ENCODE measurements around the gene SLC7A14.

Gene SLC7A14

DNA sequence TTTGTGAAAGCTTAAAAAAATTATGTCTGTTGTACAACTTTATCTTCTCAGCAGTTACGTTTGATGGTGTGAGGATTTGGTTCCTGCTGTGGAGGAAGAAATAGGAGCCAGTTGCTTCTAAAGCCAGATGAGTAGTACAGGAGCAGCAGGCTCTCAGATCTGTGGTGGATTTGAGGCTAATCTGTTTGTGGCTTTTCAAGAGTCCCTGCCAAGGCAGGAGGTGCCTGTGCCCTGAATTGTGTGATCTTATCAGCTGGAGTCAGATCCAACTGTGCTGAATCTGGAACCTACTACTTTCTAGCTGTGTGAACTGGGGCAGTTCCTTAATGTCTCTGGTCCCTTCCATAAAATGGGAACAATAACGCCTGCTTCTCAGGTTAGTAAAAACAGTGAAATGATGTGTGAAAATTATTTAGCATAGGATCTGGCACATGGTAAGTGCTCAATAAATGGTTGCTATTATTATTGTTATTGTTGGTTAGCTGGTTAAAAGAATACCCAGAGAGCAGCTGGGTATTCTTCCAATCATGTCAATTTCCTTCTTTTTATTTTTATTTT lies 159.6 kb downstream of the SLC7A14 start:
- no peak for DNase-seq (ENCODE audit: low read depth in 3 of 3)

- DNase-seq (ENCODE audit: low read depth in 3 of 3): no peak
Measured at GRCh38 chr3:170425491-170426239, 160.2 kb downstream of the SLC7A14 start.

DNA sequence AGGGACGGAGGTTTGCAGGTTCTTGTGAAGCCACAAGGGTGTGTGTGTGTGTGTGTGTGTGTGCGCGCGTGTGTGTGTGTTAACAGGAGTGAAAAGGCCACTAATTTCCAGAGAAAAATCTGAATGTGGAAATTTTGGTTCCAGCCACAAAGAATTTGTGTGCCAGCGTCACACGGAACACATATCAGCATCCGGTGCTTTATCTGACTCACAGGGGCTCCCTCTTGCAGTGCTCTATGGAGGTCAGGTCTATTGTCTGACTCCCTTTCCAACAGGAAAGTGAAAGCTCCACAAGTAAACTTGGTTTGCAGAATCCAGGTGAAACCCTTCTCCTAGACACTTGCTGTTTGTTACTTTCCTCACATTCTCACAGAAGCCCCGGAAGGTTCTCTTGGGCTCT lies 161.0 kb downstream of the SLC7A14 start:
- no peak for DNase-seq (ENCODE audit: low read depth in 3 of 3)

DNA sequence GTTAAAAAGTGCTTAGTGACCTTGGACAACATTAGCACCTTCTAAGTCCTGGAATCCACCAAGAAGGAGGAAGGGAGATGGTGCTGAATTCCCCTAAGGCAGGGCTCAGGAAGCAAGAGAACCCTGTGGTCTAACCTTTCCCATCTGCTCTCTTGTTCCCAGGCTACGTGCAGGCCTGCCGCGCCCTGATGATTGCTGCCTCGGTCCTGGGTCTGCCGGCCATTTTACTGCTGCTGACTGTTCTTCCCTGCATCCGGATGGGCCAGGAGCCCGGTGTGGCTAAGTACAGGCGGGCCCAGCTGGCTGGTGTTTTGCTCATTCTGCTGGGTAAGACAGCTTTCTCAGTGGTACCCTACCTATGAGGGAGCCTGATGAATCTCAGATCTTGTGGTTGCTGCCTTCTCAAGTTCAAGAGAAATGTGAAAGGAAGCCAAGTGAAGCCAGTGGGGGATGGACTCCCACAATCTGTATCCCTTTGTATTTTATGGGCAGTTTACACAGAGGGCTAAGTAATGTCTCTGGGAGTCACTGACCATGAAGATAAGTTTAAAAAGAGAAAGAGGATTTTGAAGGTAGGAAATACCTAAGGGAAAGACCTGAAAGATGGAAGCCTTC lies 162.8 kb downstream of the SLC7A14 start:
- no peak for DNase-seq (ENCODE audit: low read depth in 3 of 3)

DNA sequence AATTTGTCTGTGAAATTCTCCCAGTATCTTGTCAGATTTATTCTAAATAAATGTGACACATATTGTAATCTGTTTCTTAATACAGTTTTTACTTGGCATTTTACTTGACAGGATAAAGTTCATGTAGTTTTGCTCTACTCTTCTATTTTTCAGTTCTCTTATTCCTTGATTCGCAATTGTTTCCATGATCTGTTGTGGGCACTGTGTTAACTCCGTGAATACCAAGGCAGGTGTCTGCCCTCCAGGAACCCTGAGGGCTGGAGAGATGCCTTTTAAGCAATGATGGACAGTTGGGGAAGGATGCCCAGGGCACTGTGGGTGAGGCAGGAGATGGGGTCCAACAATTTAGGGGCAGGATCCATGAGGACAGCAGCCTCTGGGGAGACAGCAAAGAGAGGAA lies 164.1 kb downstream of the SLC7A14 start:
- DNase-seq (ENCODE audit: low read depth in 3 of 3): no peak

- DNase-seq (ENCODE audit: low read depth in 3 of 3): no peak
Measured at GRCh38 chr3:170421111-170421641, 164.7 kb downstream of the SLC7A14 start.

DNA sequence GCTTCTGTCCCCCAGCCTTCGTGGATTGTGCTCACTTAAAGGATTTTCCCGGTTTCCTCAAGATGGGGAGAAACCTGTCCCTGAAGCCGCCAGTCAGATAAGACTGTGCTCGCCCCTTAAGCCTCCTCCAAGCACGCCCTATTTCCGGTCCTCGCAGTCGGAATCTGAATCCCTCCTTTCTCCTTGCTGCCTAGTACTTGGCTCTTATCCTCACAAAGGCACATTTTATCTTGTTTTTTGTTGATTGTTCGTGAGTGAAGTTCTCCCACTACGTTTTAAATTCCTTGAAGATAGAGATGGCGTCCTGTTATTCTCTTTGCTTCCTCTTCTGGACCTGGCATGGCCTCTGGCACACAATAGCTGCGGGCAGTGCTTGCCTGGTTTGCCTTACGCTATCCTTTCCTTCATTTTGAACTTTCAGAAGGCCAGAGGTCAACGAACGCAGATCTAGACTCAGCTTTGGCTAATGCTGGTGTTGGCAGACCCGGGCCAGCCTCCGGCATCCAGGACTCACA lies 165.5 kb downstream of the SLC7A14 start:
- no peak for DNase-seq (ENCODE audit: low read depth in 3 of 3)

DNA sequence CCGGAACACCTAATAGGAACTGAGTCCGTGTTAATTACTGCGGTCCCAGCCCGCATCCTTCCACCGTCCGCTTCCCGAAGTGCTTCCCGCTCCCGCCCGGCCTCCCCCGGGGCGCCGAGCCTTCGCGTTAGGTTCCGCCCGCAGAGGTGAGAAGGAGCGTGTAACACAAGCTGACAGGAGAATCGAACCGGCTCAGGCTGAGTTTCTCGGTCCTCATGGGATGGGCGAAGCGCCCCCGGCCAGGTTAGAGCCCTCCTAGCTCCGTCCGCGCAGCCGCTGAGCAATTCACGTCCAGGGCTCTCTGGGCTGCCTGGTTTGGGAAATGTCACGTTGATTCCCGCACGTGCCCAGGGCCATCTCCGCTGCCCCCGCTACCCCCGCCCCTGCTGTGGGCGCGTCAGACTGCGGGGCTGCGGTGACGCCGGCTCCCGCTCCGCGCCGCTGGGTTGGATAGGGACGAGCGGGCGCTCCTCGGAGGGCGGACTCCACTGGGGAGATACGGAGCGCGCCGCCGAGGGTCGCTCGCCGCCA lies 166.3 kb downstream of the SLC7A14 start:
- no peak for DNase-seq (ENCODE audit: low read depth in 3 of 3)

DNA sequence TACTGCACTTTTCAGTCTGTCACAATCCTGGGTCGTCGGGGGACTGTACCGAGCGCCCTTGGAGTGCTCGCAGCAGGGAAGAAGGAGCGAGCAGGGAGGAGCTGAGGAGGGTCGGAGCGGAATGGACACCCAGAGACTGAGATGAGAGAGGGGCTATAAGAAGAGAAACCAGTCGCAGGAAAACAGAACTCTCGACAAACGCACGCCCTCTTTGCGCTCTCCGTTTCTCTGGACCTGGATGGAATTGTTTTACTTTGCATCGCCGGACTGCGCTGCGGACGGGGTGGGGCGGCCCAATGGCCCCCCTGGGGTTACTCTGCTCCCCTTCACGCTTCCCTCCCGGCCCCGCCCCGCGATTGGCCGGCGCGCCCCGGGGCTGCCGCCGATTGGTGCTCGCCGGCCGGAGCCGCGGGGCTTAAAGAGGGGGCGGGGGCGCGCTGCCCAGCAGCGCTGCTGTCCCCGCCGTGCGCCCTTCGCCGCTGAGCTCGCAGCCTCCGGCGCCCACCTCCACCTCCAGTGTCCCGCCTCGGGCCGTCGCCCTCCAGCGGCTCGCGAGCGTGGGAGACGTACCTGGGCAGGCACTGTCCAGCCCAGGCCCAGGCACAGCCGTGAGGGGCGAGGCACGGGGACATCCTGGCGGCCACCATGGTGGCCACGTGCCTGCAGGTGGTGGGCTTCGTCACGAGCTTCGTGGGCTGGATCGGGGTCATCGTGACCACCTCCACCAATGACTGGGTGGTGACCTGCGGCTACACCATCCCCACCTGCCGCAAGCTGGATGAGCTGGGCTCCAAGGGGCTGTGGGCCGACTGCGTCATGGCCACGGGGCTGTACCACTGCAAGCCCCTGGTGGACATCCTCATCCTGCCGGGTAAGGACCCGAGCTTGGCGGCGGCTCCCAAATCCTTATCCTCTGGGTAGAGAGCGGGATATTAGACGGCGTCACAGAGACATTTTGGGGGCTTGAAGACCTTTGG lies 167.2 kb downstream of the SLC7A14 start, which contains the start of gene CLDN11:
Gene CLDN11, plus strand, starts transcription at position 447 of the 977 bp plus-strand sequence. Its CDS starts 199 bp downstream, at position 646.
- no peak for DNase-seq (ENCODE audit: low read depth in 3 of 3)

DNA sequence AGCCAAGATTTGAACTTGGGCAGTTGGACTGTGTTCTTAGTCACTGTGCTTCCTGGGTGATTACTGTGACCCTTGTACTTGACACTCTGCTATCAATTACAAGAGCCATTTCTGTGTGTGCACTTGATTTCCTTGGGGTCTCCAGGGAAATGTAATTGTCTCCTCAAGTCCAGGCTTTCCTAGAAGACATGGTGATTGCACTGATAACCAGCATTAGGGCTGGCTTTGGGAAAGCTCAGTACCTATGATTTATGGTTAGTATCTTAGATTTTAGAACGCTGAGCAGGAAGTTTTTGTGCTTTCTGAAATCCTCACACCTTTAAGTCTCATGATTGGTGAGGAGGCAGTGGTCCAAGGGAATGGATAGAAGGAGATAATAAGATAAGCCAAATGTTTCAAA lies 168.8 kb downstream of the SLC7A14 start:
- no peak for DNase-seq (ENCODE audit: low read depth in 3 of 3)

DNA sequence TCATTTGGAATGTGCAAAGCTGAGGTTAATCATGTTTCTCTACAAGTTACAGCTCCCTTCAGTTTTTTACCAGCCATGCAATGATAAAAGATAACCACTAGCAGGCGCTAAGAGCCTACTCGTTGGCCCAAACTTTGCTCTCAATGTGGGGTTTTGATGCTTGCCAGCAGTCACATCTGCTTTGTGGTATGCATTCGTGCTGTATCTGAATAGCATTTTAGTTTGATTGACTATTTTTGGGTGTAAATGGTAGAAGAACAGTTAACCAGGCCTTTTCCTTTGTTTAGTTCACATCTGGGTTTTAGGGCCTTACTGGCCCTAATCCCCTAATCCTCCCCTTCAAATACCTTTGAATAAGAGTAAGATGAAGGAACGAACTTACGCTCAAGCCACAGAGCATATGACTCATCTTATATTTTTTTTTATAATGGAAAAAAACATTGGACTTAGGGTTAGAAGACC lies 171.6 kb downstream of the SLC7A14 start:
- DNase-seq (ENCODE audit: low read depth in 3 of 3): peak in 2 of 3 donors; percentile 13 to 18

- DNase-seq (ENCODE audit: low read depth in 3 of 3): no peak
Measured at GRCh38 chr3:170413291-170413690, 172.6 kb downstream of the SLC7A14 start.

DNA sequence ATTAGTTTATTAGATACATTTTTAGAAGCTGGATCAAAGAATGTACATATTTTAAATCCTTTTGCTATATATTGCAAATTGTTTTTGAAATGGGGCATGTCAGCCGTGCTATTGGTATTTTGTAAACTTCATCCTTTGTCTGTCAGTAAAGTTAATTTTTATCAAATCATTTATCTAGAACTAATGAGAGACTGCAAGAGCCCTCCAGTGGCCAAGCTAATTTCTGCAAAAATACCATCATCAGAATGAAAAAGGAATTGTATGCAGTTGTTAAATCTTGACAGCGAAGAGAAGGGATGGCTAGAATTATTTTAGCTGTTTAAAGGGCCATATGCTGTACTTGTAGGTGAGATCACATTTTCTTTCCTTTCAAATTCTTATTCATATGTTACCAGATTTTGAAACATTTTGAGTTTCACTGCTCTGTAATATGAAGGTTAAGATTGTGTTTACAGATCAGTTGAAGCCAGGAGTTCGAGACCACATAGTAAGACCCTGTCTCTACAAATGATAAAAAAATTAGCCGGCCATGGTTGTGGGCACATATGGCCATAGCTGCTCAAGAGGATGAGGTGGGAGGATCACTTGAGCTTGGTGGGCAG lies 175.3 kb downstream of the SLC7A14 start:
- DNase-seq (ENCODE audit: low read depth in 3 of 3): no peak
